Left hindlimb (tissue), 1 donor: ENCODE measurements around the gene EFCAB13.

Experiments
- DNase-seq: peaks from one replicate; pipeline ENCODE4 v3.0.0-alpha.2; 2018

The EFCAB13 gene

GRCh38 chr17:47292206-47292605 lies 31.5 kb upstream of the EFCAB13 start:
- DNase-seq = no peak

GRCh38 chr17:47295037-47295873 lies 28.5 kb upstream of the EFCAB13 start:
- DNase-seq = peak; percentile 72

GRCh38 chr17:47295874-47296255 lies 27.9 kb upstream of the EFCAB13 start:
- DNase-seq = no peak

GRCh38 chr17:47297661-47298400 lies 25.9 kb upstream of the EFCAB13 start:
- no peak for DNase-seq

GRCh38 chr17:47298712-47299111 lies 25.0 kb upstream of the EFCAB13 start:
- no peak for DNase-seq

- no peak for DNase-seq
These were observed 24.4 kb upstream of the EFCAB13 start for GRCh38 chr17:47299239-47299910.

GRCh38 chr17:47300718-47301117 lies 23.0 kb upstream of the EFCAB13 start:
- no peak for DNase-seq

GRCh38 chr17:47301161-47301560 lies 22.6 kb upstream of the EFCAB13 start:
- no peak for DNase-seq

GRCh38 chr17:47301831-47302230 lies 21.9 kb upstream of the EFCAB13 start:
- DNase-seq = no peak

GRCh38 chr17:47304186-47304585 lies 19.6 kb upstream of the EFCAB13 start:
- DNase-seq = no peak

- no peak for DNase-seq
These were observed 18.3 kb upstream of the EFCAB13 start for GRCh38 chr17:47305302-47305923.

GRCh38 chr17:47310186-47310733 lies 13.5 kb upstream of the EFCAB13 start:
- DNase-seq = no peak

- no peak for DNase-seq
These were observed 12.3 kb upstream of the EFCAB13 start for GRCh38 chr17:47311420-47311819.

- DNase-seq = no peak
These were observed 8.1 kb upstream of the EFCAB13 start for GRCh38 chr17:47315451-47316266.

GRCh38 chr17:47316311-47316710 lies 7.4 kb upstream of the EFCAB13 start:
- DNase-seq = no peak

- no peak for DNase-seq
These were observed 6.6 kb upstream of the EFCAB13 start for GRCh38 chr17:47317119-47317518.

GRCh38 chr17:47318197-47318918 lies 5.4 kb upstream of the EFCAB13 start:
- DNase-seq = no peak

GRCh38 chr17:47320879-47321502 lies 2.8 kb upstream of the EFCAB13 start:
- no peak for DNase-seq

GRCh38 chr17:47324224-47325020 lies 667 bp downstream of the EFCAB13 start:
- peak; percentile 75 for DNase-seq

GRCh38 chr17:47325176-47325575 lies 1.4 kb downstream of the EFCAB13 start:
- DNase-seq = no peak
